Smooth muscle cell (in vitro differentiated cells): ENCODE measurements around the gene CCDC112. TPM values are rescaled to one million over a fixed set of nuclear protein-coding genes. Genes with fewer than 3 reads are reported as not detected.

ENCODE experiments used
- DNase-seq: peaks from one replicate; lab custom pipeline; 2025; ENCODE audit not compliant: unreplicated experiment; lab: John Stamatoyannopoulos, UW
- H2AFZ ChIP-seq: fragments of 200-600 bp; sonication (generic); 2 replicates; pipeline ENCODE4 v1.6.0; 2016; ENCODE audit warnings: antibody characterized with exemption, low read depth, mild to moderate bottlenecking
- H3F3A ChIP-seq: fragments of 200-600 bp; sonication (generic); 2 replicates; pipeline ENCODE4 v1.6.0; 2017; ENCODE audit warnings: antibody characterized with exemption, low read depth
- H3K27ac ChIP-seq: fragments of 200-600 bp; sonication (generic); 2 replicates; pipeline ENCODE4 v1.5.1; 2016; ENCODE audit warnings: low read depth, mild to moderate bottlenecking
- H3K27me3 ChIP-seq: fragments of 200-600 bp; sonication (generic); 2 replicates; pipeline ENCODE4 v1.6.1; 2016; ENCODE audit warnings: low read depth, mild to moderate bottlenecking
- H3K36me3 ChIP-seq: fragments of 200-600 bp; sonication (generic); 2 replicates; pipeline ENCODE4 v1.5.1; 2016; ENCODE audit warnings: low read depth
- H3K4me1 ChIP-seq: fragments of 200-600 bp; sonication (generic); 2 replicates; pipeline ENCODE4 v1.5.1; 2016; ENCODE audit warnings: low read depth
- H3K4me2 ChIP-seq: fragments of 200-600 bp; sonication (generic); 2 replicates; pipeline ENCODE4 v1.6.0; 2016; ENCODE audit warnings: mild to moderate bottlenecking
- H3K4me3 ChIP-seq: fragments of 200-600 bp; sonication (generic); 2 replicates; pipeline ENCODE4 v1.5.1; 2016; ENCODE audit warnings: mild to moderate bottlenecking
- H3K79me2 ChIP-seq: fragments of 200-600 bp; sonication (generic); 2 replicates; pipeline ENCODE4 v1.6.0; 2016; ENCODE audit warnings: low read depth, mild to moderate bottlenecking
- H3K9ac ChIP-seq: fragments of 200-600 bp; sonication (generic); 2 replicates; pipeline ENCODE4 v1.6.0; 2016; ENCODE audit warnings: low read depth
- H3K9me3 ChIP-seq: fragments of 200-600 bp; sonication (generic); replicated peaks from 2 replicates; pipeline ENCODE4 v1.5.1; 2016; ENCODE audit warnings: low read depth
- H4K20me1 ChIP-seq: fragments of 200-600 bp; sonication (generic); 2 replicates; pipeline ENCODE4 v1.6.0; 2016; ENCODE audit warnings: low read depth
- CTCF ChIP-seq: fragments of 200-600 bp; sonication (generic); IDR thresholded peaks from 2 replicates; pipeline ENCODE4 v1.5.1; 2017; ENCODE audit warnings: borderline replicate concordance, mild to moderate bottlenecking, antibody characterized with exemption; ENCODE audit not compliant: insufficient read depth, poor library complexity, severe bottlenecking
- WGBS: methylation state at CpG from one replicate; pipeline ENCODE4 v1.1.7; 2016; ENCODE audit warnings: low lambda C conversion rate; 5-methylcytosine and 5-hydroxymethylcytosine counted together
- polyA plus RNA-seq: library from polyadenylated mRNA; unstranded; fragments of >200 nt; fragmentation: Nextera tagmentation; extraction: Ambion mirVana; gene quantifications from 2 replicates; pipeline ENCODE4 v1.2.1, GENCODE V29; 2016
- total RNA-seq: library from RNA; depleted of rRNA; stranded (reverse); fragments of >200 nt; gene quantifications from 2 replicates; pipeline ENCODE4 v1.2.3, GENCODE V29; 2014

CCDC112 gene
- total and polyA plus RNA-seq, 2 experiments from 2014 or later = 6.3 to 9.1 TPM

- Histone ChIP-seq H4K20me1 (no peaks in the 10 kb centered on the region), H2AFZ (no peak overlapping the region), H3K4me1 (no peaks in the 10 kb centered on the region), H3K4me2 (no peak overlapping the region), H3K36me3 (no peaks in the 10 kb centered on the region), H3K27ac (no peak overlapping the region), H3K9me3 (no peaks in the 10 kb centered on the region), H3K27me3 (no peaks in the 10 kb centered on the region), H3K79me2 (no peaks in the 10 kb centered on the region), H3K4me3 (no peak overlapping the region), H3K9ac (no peak overlapping the region), H3F3A (no peaks in the 10 kb centered on the region)
- no peak for TF ChIP-seq CTCF
- WGBS = 82% methylated on average over 2 of the region's 2 CpGs
- no peak for DNase-seq
These were observed 27.6 kb upstream of the CCDC112 start for GRCh38 chr5:115324021-115324420.

GRCh38 chr5:115322729-115323128 is 26.3 kb upstream of the CCDC112 start:
- no peak for TF ChIP-seq CTCF
- no peaks in the 10 kb centered on the region for H3K27me3 ChIP-seq
- WGBS = 71% methylated on average over 2 of the region's 2 CpGs

GRCh38 chr5:115321309-115321708 is 24.9 kb upstream of the CCDC112 start:
- DNase-seq = no peak
- Histone ChIP-seq H3K9me3 (no peaks in the 10 kb centered on the region), H3K9ac (no peak overlapping the region), H3K27me3 (no peaks in the 10 kb centered on the region), H4K20me1 (no peaks in the 10 kb centered on the region), H3F3A (no peaks in the 10 kb centered on the region), H3K36me3 (no peaks in the 10 kb centered on the region), H3K79me2 (no peaks in the 10 kb centered on the region), H3K4me2 (no peak overlapping the region), H3K27ac (peak overlapping the region; percentile 41), H3K4me3 (no peak overlapping the region), H3K4me1 (no peaks in the 10 kb centered on the region), H2AFZ (no peak overlapping the region)
- 68% methylated on average over 3 of the region's 3 CpGs for WGBS
- TF ChIP-seq CTCF = no peak

More at GRCh38 chr5:115322729-115323128, 26.3 kb upstream of the CCDC112 start:
- DNase-seq = no peak
- no peak overlapping the region for H3K4me2 ChIP-seq
- H3K9ac ChIP-seq = no peak overlapping the region
- H4K20me1 ChIP-seq = no peaks in the 10 kb centered on the region
- H2AFZ ChIP-seq = no peak overlapping the region
- H3K36me3 ChIP-seq = no peaks in the 10 kb centered on the region
- no peaks in the 10 kb centered on the region for H3K9me3 ChIP-seq
- H3K79me2 ChIP-seq = no peaks in the 10 kb centered on the region
- no peaks in the 10 kb centered on the region for H3F3A ChIP-seq
- no peak overlapping the region for H3K27ac ChIP-seq
- no peaks in the 10 kb centered on the region for H3K4me1 ChIP-seq
- no peak overlapping the region for H3K4me3 ChIP-seq

- Histone ChIP-seq H3K9ac (no peak overlapping the region), H3K27ac (peak overlapping the region; percentile 41), H3K27me3 (no peaks in the 10 kb centered on the region), H3K36me3 (no peaks in the 10 kb centered on the region), H3K79me2 (no peaks in the 10 kb centered on the region), H3K9me3 (no peaks in the 10 kb centered on the region), H4K20me1 (no peaks in the 10 kb centered on the region), H3K4me2 (no peak overlapping the region), H2AFZ (no peak overlapping the region), H3F3A (no peaks in the 10 kb centered on the region), H3K4me1 (no peaks in the 10 kb centered on the region), H3K4me3 (no peak overlapping the region)
- no peak for DNase-seq
- WGBS = 90% methylated on average over 1 of the region's 1 CpG
- TF ChIP-seq CTCF = no peak
These were observed 24.1 kb upstream of the CCDC112 start for GRCh38 chr5:115320515-115320914.
